HEK293 (cell line): ENCODE data around the gene VEPH1.

Experiments used
- CTCF ChIA-PET: fragments of 350-600 bp; formaldehyde crosslinking; extraction: SDS; loops from one replicate; lab custom pipeline; 2021; ENCODE audit warnings: antibody characterized with exemption; lab: Yijun Ruan, JAX
- POLR2A ChIA-PET: fragments of 300-600 bp; formaldehyde crosslinking; extraction: SDS; loops from one replicate; lab custom pipeline; 2020; ENCODE audit warnings: antibody characterized with exemption, inconsistent platforms; lab: Yijun Ruan, JAX
- H3K27ac ChIP-seq: fragments of 200-500 bp; sonication (Bioruptor generic); 2 replicates; pipeline ENCODE4 v1.5.1; 2014; ENCODE audit warnings: low read depth, low read length, control low read depth, inconsistent platforms; ENCODE audit errors: extremely low read depth
- H3K36me3 ChIP-seq, 2 experiments: fragments of 200-500 bp in 1 of 2; sonication (Bioruptor generic) in 1 of 2; 1 replicate in 1 of 2; 2 replicates in 1 of 2; pipeline ENCODE4 v1.5.1; 2014 to 2017; ENCODE audit warnings: inconsistent platforms in 2 of 2, low read length in 2 of 2; ENCODE audit not compliant: control insufficient read depth in 2 of 2, insufficient read depth in 1 of 2
- H3K4me1 ChIP-seq: fragments of 200-500 bp; sonication (Bioruptor generic); 2 replicates; pipeline ENCODE4 v1.5.1; 2014; ENCODE audit warnings: mild to moderate bottlenecking, low read length, inconsistent platforms; ENCODE audit not compliant: control insufficient read depth, insufficient read depth
- H3K4me3 ChIP-seq: 2 replicates; pipeline ENCODE4 v1.5.1; 2011; ENCODE audit warnings: low read depth, mild to moderate bottlenecking, control low read depth, low read length, moderate library complexity
- H3K9me3 ChIP-seq: fragments of 200-500 bp; sonication (Bioruptor generic); 2 replicates; pipeline ENCODE4 v1.5.1; 2014; ENCODE audit warnings: low read depth, low read length, inconsistent platforms; ENCODE audit not compliant: control insufficient read depth, insufficient read depth
- SP7 ChIP-seq: fragments of 450-650 bp; formaldehyde crosslinking; IDR thresholded peaks from 2 replicates; pipeline ENCODE4 v1.5.1; 2016; ENCODE audit warnings: missing biosample characterization, missing genetic modification characterization
- ZBTB21 ChIP-seq: fragments of 450-650 bp; formaldehyde crosslinking; IDR thresholded peaks from 2 replicates; pipeline ENCODE4 v1.5.1; 2017; ENCODE audit warnings: missing biosample characterization, missing genetic modification characterization
- ZNF114 ChIP-seq: fragments of 450-650 bp; formaldehyde crosslinking; IDR thresholded peaks from 2 replicates; pipeline ENCODE4 v1.5.0; 2017; ENCODE audit warnings: missing biosample characterization, missing genetic modification characterization
- ZNF146 ChIP-seq: fragments of 450-650 bp; formaldehyde crosslinking; IDR thresholded peaks from 2 replicates; pipeline ENCODE4 v1.5.1; 2016; ENCODE audit warnings: missing biosample characterization, missing genetic modification characterization
- ZNF148 ChIP-seq: fragments of 450-650 bp; formaldehyde crosslinking; IDR thresholded peaks from 2 replicates; pipeline ENCODE4 v1.5.0; 2017; ENCODE audit warnings: missing biosample characterization, missing genetic modification characterization, borderline replicate concordance
- ZNF501 ChIP-seq: fragments of 450-650 bp; formaldehyde crosslinking; IDR thresholded peaks from 2 replicates; pipeline ENCODE4 v1.5.1; 2016; ENCODE audit warnings: missing biosample characterization, missing genetic modification characterization
- ZNF645 ChIP-seq: fragments of 450-650 bp; formaldehyde crosslinking; IDR thresholded peaks from 2 replicates; pipeline ENCODE4; 2016; ENCODE audit warnings: missing biosample characterization, missing genetic modification characterization
- ZNF658 ChIP-seq: fragments of 450-650 bp; formaldehyde crosslinking; IDR thresholded peaks from 2 replicates; pipeline ENCODE4; 2016; ENCODE audit warnings: missing biosample characterization, missing genetic modification characterization
- ZNF792 ChIP-seq: fragments of 450-650 bp; formaldehyde crosslinking; IDR thresholded peaks from 2 replicates; pipeline ENCODE4 v1.5.1; 2016; ENCODE audit warnings: missing biosample characterization, missing genetic modification characterization
- TF ChIP-seq, protein P1 (sequence below): sonication (generic); formaldehyde crosslinking; IDR thresholded peaks from 2 replicates; pipeline ENCODE4 v1.8.1; 2022; ENCODE audit warnings: mild to moderate bottlenecking, moderate library complexity, missing genetic modification reagents
- TF ChIP-seq, protein P2 (sequence below): fragments of 450-650 bp; formaldehyde crosslinking; conservative IDR thresholded peaks from 2 replicates; pipeline ENCODE4 v1.5.1; 2016; ENCODE audit warnings: low read depth, missing biosample characterization, missing genetic modification characterization
- TF ChIP-seq, protein P3 (sequence below): fragments of 450-650 bp; formaldehyde crosslinking; IDR thresholded peaks from 2 replicates; pipeline ENCODE4 v1.5.1; 2017; ENCODE audit warnings: missing biosample characterization, missing genetic modification characterization

Gene VEPH1

DNA sequence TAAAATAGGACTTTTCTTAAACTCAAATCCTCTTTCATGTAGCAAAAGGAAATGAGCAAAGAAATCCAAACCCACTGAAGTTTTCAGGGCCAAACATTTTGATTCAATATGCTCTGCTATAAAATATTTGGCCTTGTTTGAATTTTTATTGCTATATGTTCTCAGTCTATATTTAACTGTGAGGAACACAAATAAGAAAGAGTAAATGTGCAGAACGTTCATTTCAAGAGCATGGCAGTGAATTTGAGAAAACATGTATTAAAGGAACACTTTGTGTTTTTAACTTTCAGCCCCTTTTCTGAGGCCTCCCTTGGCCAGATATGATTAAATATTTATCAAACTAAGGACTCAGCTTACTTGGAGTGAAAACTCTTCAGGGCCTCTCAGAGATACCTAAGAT lies 218.5 kb downstream of the VEPH1 start:
- ChIA-PET CTCF (interaction anchor here (0.6 kb wide), 1 partner anchor 11 kb away, joined by 6 read pairs; no protein-coding TSS in a partner anchor), POLR2A (no interaction called here)
- H3K4me3 ChIP-seq = no peak overlapping the region
- no peak overlapping the region for H3K27ac ChIP-seq
- no peaks in the 10 kb centered on the region for H3K4me1 ChIP-seq
- no peaks in the 10 kb centered on the region for H3K36me3 ChIP-seq
- TF ChIP-seq ZNF114 (no peak), ZNF148 (no peak), ZNF645 (tag by site-specific recombination) (no peak), ZNF146 (tag by site-specific recombination) (no peak), ZNF792 (no peak), ZNF658 (tag by site-specific recombination) (no peak), ZBTB21 (no peak), ZNF501 (tag by site-specific recombination) (no peak), SP7 (tag by site-specific recombination) (no peak)
- TF ChIP-seq, protein P1, sequence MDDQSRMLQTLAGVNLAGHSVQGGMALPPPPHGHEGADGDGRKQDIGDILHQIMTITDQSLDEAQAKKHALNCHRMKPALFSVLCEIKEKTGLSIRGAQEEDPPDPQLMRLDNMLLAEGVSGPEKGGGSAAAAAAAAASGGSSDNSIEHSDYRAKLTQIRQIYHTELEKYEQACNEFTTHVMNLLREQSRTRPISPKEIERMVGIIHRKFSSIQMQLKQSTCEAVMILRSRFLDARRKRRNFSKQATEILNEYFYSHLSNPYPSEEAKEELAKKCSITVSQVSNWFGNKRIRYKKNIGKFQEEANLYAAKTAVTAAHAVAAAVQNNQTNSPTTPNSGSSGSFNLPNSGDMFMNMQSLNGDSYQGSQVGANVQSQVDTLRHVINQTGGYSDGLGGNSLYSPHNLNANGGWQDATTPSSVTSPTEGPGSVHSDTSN = no peak
- TF ChIP-seq, protein P2, sequence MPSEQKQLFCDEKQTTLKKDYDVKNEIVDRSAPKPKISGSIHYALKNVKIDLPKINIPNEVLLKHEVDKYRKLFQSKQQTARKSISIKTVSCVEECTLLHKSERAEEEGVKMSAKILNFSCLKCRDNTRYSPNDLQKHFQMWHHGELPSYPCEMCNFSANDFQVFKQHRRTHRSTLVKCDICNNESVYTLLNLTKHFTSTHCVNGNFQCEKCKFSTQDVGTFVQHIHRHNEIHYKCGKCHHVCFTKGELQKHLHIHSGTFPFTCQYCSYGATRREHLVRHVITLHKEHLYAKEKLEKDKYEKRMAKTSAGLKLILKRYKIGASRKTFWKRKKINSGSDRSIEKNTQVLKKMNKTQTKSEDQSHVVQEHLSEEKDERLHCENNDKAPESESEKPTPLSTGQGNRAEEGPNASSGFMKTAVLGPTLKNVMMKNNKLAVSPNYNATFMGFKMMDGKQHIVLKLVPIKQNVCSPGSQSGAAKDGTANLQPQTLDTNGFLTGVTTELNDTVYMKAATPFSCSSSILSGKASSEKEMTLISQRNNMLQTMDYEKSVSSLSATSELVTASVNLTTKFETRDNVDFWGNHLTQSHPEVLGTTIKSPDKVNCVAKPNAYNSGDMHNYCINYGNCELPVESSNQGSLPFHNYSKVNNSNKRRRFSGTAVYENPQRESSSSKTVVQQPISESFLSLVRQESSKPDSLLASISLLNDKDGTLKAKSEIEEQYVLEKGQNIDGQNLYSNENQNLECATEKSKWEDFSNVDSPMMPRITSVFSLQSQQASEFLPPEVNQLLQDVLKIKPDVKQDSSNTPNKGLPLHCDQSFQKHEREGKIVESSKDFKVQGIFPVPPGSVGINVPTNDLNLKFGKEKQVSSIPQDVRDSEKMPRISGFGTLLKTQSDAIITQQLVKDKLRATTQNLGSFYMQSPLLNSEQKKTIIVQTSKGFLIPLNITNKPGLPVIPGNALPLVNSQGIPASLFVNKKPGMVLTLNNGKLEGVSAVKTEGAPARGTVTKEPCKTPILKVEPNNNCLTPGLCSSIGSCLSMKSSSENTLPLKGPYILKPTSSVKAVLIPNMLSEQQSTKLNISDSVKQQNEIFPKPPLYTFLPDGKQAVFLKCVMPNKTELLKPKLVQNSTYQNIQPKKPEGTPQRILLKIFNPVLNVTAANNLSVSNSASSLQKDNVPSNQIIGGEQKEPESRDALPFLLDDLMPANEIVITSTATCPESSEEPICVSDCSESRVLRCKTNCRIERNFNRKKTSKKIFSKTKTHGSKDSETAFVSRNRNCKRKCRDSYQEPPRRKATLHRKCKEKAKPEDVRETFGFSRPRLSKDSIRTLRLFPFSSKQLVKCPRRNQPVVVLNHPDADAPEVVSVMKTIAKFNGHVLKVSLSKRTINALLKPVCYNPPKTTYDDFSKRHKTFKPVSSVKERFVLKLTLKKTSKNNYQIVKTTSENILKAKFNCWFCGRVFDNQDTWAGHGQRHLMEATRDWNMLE (tag by site-specific recombination) = no peak
- TF ChIP-seq, protein P3, sequence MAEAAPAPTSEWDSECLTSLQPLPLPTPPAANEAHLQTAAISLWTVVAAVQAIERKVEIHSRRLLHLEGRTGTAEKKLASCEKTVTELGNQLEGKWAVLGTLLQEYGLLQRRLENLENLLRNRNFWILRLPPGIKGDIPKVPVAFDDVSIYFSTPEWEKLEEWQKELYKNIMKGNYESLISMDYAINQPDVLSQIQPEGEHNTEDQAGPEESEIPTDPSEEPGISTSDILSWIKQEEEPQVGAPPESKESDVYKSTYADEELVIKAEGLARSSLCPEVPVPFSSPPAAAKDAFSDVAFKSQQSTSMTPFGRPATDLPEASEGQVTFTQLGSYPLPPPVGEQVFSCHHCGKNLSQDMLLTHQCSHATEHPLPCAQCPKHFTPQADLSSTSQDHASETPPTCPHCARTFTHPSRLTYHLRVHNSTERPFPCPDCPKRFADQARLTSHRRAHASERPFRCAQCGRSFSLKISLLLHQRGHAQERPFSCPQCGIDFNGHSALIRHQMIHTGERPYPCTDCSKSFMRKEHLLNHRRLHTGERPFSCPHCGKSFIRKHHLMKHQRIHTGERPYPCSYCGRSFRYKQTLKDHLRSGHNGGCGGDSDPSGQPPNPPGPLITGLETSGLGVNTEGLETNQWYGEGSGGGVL (tag by site-specific recombination) = no peak
- H3K9me3 ChIP-seq = no peaks in the 10 kb centered on the region
